Measurements from ENCODE around the gene LILRA5. TPM values are rescaled to one million over a fixed set of nuclear protein-coding genes. Genes with fewer than 3 reads are reported as not detected.

LILRA5 gene
- total RNA-seq, 1 experiment from 2014 or later: not detected

DNA sequence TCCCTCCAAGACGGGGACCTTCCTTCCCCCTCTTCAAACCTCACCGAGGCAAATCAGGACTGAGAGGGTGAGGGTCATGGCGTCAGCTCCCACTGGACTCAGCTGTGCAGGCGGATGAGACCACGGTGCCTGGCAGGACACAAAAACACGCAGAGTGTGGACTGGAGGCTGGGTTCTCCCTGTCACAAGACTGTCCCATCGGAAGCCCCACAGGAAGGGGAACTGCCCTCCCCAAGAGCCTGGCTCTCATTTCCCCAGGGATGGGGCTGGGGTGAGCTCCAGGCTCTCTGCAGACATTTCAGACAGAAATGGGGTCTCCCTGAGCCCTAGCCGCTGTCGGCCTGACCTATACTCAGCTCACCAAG is 55.9 kb downstream of the LILRA5 start, which contains the start of gene LILRB5:
LILRB5 (minus strand) TSS at position 158 of the 365 bp plus-strand sequence; CDS start at position 78, 80 bp downstream.
- ChIA-PET RAD21 (ENCODE audit: low non-redundant PET in 1 of 2, low total read pairs in 2 of 2, uncharacterized antibody in 2 of 2, unreplicated experiment in 2 of 2) (no interaction called here), POLR2A (no interaction called here), CTCF (interaction anchor here (2.7 kb wide), 1 partner anchor 9 kb away, joined by 15 read pairs; no protein-coding TSS in a partner anchor)
- ATAC-seq (no peak), DNase-seq (ENCODE audit: low read depth, low spot score) (no peak)
- H3K4me3 ChIP-seq (replicated peaks in 1 of 2; ENCODE audit: low read depth in 1 of 2, low read length in 2 of 2): no peak within 1 kb of the TSS
- no peaks in the 10 kb centered on the region for H3K79me2 ChIP-seq (ENCODE audit: insufficient read depth, low read length)
- TF ChIP-seq ZFX (IDR thresholded peaks at IDR 0.05) (no peak), FOSL1 (IDR thresholded peaks at IDR 0.05; ENCODE audit: low read depth) (no peak), ELF1 (IDR thresholded peaks at IDR 0.05; ENCODE audit: borderline replicate concordance, low read depth) (no peak), CEBPB (IDR thresholded peaks at IDR 0.05; ENCODE audit: low read depth) (no peak), EZH2phosphoT487 (IDR thresholded peaks at IDR 0.05; ENCODE audit: borderline replicate concordance) (no peak), TCF7L2 (IDR thresholded peaks at IDR 0.05; ENCODE audit: borderline replicate concordance, extremely low read depth, insufficient read depth, insufficient read length) (no peak), RAD21 (IDR thresholded peaks at IDR 0.05; ENCODE audit: low read depth) (no peak), EGR1 (IDR thresholded peaks at IDR 0.05; ENCODE audit: low read depth) (no peak), EZH2 (IDR thresholded peaks at IDR 0.05) (no peak), SIN3A (IDR thresholded peaks at IDR 0.05; ENCODE audit: low read depth) (no peak), YY1 (IDR thresholded peaks at IDR 0.05; ENCODE audit: extremely low read depth, insufficient replicate concordance, low read depth, low read length) (no peak)
- TF ChIP-seq, protein P1, sequence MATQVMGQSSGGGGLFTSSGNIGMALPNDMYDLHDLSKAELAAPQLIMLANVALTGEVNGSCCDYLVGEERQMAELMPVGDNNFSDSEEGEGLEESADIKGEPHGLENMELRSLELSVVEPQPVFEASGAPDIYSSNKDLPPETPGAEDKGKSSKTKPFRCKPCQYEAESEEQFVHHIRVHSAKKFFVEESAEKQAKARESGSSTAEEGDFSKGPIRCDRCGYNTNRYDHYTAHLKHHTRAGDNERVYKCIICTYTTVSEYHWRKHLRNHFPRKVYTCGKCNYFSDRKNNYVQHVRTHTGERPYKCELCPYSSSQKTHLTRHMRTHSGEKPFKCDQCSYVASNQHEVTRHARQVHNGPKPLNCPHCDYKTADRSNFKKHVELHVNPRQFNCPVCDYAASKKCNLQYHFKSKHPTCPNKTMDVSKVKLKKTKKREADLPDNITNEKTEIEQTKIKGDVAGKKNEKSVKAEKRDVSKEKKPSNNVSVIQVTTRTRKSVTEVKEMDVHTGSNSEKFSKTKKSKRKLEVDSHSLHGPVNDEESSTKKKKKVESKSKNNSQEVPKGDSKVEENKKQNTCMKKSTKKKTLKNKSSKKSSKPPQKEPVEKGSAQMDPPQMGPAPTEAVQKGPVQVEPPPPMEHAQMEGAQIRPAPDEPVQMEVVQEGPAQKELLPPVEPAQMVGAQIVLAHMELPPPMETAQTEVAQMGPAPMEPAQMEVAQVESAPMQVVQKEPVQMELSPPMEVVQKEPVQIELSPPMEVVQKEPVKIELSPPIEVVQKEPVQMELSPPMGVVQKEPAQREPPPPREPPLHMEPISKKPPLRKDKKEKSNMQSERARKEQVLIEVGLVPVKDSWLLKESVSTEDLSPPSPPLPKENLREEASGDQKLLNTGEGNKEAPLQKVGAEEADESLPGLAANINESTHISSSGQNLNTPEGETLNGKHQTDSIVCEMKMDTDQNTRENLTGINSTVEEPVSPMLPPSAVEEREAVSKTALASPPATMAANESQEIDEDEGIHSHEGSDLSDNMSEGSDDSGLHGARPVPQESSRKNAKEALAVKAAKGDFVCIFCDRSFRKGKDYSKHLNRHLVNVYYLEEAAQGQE (IDR thresholded peaks at IDR 0.05; ENCODE audit: low read depth): no peak
- TF ChIP-seq, protein P2, sequence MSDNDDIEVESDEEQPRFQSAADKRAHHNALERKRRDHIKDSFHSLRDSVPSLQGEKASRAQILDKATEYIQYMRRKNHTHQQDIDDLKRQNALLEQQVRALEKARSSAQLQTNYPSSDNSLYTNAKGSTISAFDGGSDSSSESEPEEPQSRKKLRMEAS (IDR thresholded peaks at IDR 0.05): no peak
- TF ChIP-seq, protein P3, sequence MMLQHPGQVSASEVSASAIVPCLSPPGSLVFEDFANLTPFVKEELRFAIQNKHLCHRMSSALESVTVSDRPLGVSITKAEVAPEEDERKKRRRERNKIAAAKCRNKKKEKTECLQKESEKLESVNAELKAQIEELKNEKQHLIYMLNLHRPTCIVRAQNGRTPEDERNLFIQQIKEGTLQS (IDR thresholded peaks at IDR 0.05): no peak
- TF ChIP-seq, protein P4, sequence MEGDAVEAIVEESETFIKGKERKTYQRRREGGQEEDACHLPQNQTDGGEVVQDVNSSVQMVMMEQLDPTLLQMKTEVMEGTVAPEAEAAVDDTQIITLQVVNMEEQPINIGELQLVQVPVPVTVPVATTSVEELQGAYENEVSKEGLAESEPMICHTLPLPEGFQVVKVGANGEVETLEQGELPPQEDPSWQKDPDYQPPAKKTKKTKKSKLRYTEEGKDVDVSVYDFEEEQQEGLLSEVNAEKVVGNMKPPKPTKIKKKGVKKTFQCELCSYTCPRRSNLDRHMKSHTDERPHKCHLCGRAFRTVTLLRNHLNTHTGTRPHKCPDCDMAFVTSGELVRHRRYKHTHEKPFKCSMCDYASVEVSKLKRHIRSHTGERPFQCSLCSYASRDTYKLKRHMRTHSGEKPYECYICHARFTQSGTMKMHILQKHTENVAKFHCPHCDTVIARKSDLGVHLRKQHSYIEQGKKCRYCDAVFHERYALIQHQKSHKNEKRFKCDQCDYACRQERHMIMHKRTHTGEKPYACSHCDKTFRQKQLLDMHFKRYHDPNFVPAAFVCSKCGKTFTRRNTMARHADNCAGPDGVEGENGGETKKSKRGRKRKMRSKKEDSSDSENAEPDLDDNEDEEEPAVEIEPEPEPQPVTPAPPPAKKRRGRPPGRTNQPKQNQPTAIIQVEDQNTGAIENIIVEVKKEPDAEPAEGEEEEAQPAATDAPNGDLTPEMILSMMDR (IDR thresholded peaks at IDR 0.05 in 2 of 3, conservative IDR thresholded peaks at IDR 0.05 in 1 of 3; ENCODE audit: borderline replicate concordance in 1 of 3, insufficient read depth in 1 of 3, low read depth in 2 of 3, low read length in 2 of 3): no peak
- H4K20me1 ChIP-seq (ENCODE audit: insufficient read depth): no peaks in the 10 kb centered on the region
- H3K27me3 ChIP-seq (ENCODE audit: insufficient read depth, low read length): peaks cover 7% of the 10 kb centered on the region; the same call in 1 of the 2 replicates
- BruUV-seq (replicated peaks): no TSS peak
- H3K9ac ChIP-seq (ENCODE audit: low read length): no peak within 1 kb of the TSS
- no peaks in the 10 kb centered on the region for H3K9me3 ChIP-seq (ENCODE audit: control insufficient read depth in 1 of 2, insufficient read depth in 1 of 2, low read depth in 1 of 2, low read length in 2 of 2)
- no peak within 1 kb of the TSS for H3K4me2 ChIP-seq (ENCODE audit: low read length)
- no peak within 1 kb of the TSS for H2AFZ ChIP-seq (ENCODE audit: low read depth, low read length, poor library complexity, severe bottlenecking)
- no peaks in the 10 kb centered on the region for H3K4me1 ChIP-seq (ENCODE audit: control insufficient read depth in 1 of 2, insufficient read depth in 2 of 2, low read length in 2 of 2)
- intact Hi-C loops (cut with micrococcal nuclease): no loop called here
- H3K9me2 ChIP-seq (ENCODE audit: insufficient read depth): no peaks in the 10 kb centered on the region
- H3K27ac ChIP-seq (ENCODE audit: low read depth, low read length): no peak within 1 kb of the TSS
- no peaks in the 10 kb centered on the region for H3K36me3 ChIP-seq (ENCODE audit: control insufficient read depth in 1 of 2, insufficient read depth in 2 of 2, low read length in 2 of 2)
